GM18520 (cell line): ENCODE data around the gene MXRA7.
"Not testable (repeated sequence)": the region's sequence is repeated elsewhere in the genome, so short reads cannot be mapped to it uniquely, and the experiment has no call there.

Source experiments
- ATAC-seq: cut with Tn5 transposase; IDR thresholded peaks from one replicate; pipeline ENCODE4 v1.9.1; 2021; ENCODE audit not compliant: unreplicated experiment

MXRA7 gene

GRCh38 chr17:76716146-76716838, 5.5 kb upstream of the MXRA7 start:
- ATAC-seq: no peak

GRCh38 chr17:76715496-76715830, 4.7 kb upstream of the MXRA7 start:
- ATAC-seq: no peak

GRCh38 chr17:76714822-76715495, 4.2 kb upstream of the MXRA7 start:
- no peak for ATAC-seq

GRCh38 chr17:76714336-76714735, 3.6 kb upstream of the MXRA7 start:
- no peak for ATAC-seq

GRCh38 chr17:76713765-76714164, 3.0 kb upstream of the MXRA7 start:
- no peak for ATAC-seq

GRCh38 chr17:76712321-76712720, 1.6 kb upstream of the MXRA7 start:
- not testable (repeated sequence) for ATAC-seq

GRCh38 chr17:76709951-76710862, 558 bp downstream of the MXRA7 start:
- ATAC-seq: not testable (repeated sequence)

- no peak for ATAC-seq
Observed at GRCh38 chr17:76709077-76709950, 1.5 kb downstream of the MXRA7 start.

- ATAC-seq: no peak
Observed at GRCh38 chr17:76707985-76708807, 2.6 kb downstream of the MXRA7 start.

- no peak for ATAC-seq
Observed at GRCh38 chr17:76706817-76707216, 3.9 kb downstream of the MXRA7 start.

- ATAC-seq: no peak
Observed at GRCh38 chr17:76704805-76705204, 6.0 kb downstream of the MXRA7 start.

- no peak for ATAC-seq
Observed at GRCh38 chr17:76702941-76703637, 7.7 kb downstream of the MXRA7 start.

GRCh38 chr17:76702076-76702475, 8.7 kb downstream of the MXRA7 start:
- no peak for ATAC-seq

- no peak for ATAC-seq
Observed at GRCh38 chr17:76701471-76701967, 9.2 kb downstream of the MXRA7 start.

GRCh38 chr17:76700617-76701470, 9.9 kb downstream of the MXRA7 start:
- no peak for ATAC-seq

- no peak for ATAC-seq
Observed at GRCh38 chr17:76700270-76700616, 10.5 kb downstream of the MXRA7 start.

GRCh38 chr17:76698466-76698977, 12.2 kb downstream of the MXRA7 start:
- not testable (repeated sequence) for ATAC-seq
